HG02642 (cell line): Measurements from ENCODE around the gene AK4.
A peak's percentile ranks its signal among the peaks of the same experiment; 100 is the strongest.

Experiments used
- ATAC-seq: cut with Tn5 transposase; IDR thresholded peaks from one replicate; pipeline ENCODE4 v1.9.1; 2021; ENCODE audit warnings: mild to moderate bottlenecking; ENCODE audit not compliant: unreplicated experiment, poor library complexity

AK4 gene

DNA sequence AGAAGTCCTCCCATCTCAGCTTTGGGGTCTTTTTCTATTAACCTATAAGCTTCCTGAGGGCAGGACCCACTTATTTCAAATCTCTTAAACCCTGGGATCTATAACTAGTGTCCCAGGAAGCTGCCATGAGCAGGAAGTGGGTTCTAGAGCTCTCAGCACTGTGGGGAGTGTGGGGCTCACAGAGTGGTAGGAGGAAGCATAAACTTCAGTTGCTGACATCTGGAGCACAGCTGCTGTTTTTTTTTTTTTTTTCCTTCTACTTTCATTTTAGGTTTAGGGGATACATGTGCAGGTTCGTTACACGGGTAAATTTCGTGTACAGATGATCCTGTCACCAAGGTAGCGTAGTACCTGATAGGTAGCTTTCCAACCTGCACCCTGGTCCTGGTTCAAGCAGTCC, 59.3 kb downstream of the AK4 start:
- peak; percentile 78 for ATAC-seq

DNA sequence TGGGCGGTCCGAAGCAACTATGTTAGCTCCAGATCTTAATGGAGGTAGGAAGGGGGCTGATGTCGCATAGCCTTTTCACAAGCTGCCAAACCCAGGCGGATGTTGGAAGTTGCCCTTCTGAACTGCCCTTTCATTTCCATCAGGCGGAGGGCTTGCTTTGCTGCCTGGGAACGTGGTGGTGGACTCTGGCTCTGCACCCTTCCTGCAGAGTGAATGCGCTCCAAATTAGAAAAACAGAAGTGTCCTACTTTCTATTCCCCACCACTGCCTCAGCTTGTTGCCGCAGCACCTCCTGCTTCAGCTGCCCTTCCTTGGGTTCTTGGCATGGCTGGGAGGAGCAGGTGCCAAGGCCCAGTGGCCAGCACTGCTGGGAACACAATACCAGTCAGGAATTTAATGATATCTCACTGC, 60.6 kb downstream of the AK4 start:
- no peak for ATAC-seq

DNA sequence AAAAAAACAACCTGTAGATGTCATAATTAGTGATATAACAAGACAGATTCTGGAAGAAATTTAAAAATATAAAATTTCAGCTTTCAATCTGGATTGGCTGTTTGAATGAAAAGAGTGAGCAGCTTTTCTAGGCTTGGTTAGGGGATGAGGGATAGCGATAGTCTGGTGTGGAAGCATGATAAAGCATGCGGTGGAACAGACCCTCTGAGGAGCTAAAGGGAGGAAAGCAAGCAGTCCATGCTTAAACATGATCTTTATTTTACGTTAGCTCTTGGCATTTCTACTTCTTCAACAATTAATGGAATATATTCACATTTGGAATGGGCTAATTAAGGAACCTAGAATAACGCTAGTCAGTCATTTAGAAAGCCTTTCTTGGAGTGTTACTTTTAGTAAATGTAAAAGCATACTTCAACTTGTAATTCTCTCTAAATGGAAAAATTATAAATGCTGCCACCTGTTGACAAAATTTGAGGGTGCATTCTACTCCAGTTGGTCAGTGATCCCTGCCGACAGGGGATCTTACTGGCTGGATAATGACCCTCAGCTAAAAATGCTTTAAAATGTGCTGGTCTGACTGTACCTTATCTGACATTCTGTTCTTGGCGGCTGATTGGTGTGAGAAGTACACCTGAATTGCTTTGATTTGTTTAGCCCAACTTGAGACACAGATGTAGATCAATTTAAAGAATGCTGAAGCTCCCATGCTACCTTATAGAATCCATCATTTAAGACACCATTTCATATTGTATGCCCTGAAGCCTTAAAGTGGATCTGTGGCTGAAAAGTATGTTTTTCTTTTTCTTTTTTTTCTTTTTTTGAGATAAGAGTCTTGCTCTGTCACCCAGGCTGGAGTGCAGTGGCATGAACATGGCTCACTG, 61.2 kb downstream of the AK4 start:
- no peak for ATAC-seq

DNA sequence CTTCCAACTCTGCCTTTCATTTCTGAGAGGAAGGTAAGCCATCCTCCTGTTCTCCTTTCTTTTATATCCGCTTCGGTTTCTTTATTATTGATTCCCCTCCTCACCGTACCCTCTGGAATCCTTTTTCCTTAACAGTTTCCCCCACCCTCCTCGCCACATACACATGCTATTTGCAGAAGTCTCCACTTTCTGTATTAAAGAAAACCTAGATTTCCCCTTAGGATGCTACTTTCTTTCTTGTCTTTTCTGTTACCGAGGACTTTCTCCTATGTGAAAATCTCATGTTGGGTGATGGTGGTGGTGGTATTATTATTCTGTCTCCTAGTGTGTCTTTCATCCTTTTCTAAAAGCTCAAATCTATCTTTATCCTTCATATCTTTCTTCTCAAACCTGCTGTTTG, 62.3 kb downstream of the AK4 start:
- ATAC-seq: no peak

DNA sequence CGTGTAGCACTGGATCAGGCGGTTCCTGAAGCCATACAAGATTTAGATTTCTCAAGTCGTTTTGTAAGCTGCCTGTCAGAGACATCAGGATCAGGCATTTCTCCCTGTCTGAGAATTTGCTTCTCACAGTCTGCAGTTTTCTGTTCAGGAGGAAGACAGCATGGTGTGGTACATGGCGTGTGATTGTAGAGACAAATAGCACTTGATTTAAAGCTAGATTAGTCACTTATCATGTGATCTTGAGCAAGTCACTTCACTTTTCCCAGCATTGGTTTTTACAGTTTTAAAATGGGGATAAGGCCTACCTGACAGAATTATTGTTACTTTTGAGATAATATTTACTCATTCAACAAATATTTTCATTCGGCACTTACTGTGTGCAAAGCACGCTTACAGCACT, 63.3 kb downstream of the AK4 start:
- no peak for ATAC-seq

DNA sequence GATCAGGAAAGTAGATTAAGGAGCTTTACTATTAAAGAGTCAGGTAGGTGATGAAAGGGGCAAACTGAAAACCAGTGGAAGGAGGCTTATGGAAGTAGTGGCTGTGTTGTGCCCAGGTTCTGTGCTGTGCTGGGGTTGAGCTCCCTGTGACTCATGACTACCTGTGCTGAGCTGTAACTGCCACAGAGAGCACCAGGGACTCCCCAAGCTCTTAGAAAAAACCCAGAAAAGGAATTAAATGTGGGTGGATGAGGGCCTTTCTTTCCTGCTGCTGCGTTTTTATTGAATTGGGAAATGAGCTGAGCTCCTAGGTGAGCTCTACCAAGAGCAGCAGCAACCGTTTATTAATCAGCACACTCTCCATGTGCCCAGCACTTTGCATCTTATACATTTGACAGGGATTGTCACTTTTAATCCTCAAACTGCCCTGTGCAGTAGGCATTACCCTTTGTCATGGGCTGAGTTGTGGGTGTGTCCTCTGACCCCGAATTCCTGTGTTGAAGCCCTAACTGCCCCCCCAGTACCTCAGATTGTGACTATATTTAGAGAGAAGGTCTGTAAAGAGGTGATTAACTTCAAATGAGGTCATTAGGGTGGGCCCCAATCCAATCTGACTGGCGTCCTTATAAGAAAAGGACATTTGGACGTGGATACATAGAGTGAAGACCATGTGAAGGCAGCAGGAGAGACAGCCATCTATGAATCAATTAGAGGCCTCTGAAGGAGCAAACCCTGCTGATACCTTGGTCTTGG, 65.4 kb downstream of the AK4 start:
- no peak for ATAC-seq

DNA sequence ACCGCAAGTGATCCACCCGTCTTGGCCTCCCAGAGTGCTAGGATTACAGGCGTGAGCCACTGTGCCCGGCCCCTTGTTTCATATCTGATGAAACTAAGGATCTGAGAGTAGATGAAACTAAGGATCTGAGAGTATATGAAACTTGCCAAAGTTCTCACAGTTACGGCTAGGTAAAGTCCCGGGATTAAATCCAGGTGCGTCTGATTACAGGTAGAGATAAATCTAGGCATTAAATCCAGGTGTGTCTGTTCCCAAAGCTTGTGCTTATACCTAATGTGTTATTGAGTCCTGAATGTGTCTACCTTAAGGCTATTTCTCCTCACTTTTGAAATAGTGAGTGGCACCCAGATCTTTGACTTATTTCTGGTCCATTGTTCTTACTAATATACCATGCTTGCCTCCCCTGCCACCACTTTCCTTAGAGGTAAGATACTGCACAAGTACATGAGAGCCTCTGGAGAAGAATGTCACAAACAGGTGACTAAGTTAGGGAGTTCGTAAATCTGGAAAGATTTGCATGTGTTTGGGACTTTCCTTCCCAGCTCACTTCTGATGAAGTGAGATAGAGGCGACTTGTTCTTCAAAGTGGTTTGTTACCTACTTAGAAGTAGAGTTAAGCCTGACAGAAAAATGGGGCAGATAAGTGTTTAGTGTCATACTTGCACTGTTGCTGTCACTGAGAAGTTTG, 66.5 kb downstream of the AK4 start:
- ATAC-seq: no peak

DNA sequence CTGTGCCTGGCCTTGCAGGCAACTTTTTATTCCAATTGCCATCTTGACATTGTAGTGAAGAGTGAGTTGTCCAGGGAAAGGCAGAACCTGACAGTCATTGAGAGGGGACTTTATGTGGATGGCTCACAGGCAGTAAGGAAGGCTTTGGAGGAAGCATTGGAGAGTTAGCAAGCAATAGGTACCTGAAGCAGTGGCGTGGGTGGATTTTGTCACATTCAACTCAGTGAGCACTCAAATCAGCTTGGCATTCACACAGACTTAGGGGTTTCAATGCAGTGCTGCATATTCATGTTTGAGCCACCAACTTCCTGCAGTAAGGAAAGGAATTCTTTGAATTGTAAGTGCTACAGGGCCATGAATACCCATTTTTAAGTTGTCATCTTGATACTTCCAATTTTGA, 69.0 kb downstream of the AK4 start:
- no peak for ATAC-seq

DNA sequence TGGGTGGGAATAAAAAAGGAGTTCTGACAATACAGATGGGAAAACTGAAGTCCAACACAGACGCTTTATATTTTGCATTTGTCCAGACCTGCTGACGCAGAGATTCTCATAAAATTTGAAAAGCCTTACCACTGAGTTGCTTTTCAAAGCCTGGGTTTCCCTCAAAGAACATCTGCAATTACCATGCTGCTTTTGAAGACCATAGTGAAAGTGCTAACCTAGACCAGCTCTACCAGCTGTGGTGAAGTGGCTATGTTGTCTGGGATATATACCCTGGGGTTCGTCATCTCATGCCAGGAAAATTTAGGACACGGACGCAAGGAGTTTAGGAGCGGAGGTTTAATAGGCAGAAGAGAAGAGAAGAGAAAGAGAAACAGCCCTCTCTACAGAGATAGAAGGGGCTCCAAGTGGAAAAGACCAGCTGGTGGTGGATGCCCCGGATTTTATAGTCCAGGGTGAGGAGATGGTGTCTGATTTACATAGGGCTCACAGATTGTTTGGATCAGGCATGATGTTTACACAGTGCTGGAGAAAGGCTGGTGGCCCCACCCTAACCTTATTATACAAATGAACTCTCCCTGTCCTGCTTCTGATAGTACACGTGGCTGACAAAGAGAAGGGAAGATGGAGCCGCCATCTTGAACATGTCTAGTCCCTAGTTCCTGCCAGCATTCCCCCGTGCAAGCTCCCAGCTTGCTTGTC, 73.8 kb downstream of the AK4 start:
- ATAC-seq: no peak

DNA sequence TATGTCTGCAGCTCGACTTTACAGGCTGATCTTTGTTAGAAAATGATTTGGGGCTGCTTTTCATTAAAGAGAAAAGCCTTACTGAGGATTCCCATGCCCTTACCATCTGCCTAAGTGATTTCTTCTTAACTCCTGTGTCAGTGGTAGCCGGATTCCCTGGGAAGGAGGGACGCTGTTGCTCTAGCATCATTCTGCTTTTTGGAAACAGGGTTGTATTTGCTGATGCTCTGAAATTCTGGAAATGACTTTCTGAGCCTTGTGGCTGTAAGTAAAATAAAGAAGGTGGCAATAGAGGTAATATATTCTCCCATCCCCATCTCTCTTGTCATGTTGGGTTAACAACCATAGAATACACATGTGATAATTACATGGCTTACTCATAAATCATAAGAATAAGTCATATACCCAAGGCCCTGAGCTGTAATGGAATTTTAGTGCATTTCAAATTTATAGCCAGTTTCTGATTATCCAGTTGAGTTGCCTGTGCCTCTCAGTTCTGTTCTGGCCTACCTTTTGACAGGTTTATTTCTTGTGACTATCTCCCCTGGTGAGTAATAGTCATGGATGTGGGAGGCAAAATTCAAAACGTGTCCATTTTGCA, 74.4 kb downstream of the AK4 start:
- ATAC-seq: no peak

DNA sequence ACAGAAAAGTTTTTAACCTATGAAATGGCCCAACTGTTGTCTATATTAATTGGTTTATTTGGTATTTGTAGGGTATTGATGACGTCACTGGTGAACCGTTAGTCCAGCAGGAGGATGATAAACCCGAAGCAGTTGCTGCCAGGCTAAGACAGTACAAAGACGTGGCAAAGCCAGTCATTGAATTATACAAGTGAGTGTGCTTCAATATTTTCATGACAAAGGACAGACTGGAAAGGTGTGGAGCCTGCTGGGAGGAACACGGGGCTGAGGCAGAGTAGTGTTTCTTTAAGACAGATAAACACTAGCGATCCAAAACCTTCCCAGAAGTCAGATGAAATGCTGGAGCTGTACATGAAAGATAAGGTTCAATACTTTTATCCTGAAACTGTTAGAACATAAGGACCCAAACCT, 76.7 kb downstream of the AK4 start:
- ATAC-seq: no peak

DNA sequence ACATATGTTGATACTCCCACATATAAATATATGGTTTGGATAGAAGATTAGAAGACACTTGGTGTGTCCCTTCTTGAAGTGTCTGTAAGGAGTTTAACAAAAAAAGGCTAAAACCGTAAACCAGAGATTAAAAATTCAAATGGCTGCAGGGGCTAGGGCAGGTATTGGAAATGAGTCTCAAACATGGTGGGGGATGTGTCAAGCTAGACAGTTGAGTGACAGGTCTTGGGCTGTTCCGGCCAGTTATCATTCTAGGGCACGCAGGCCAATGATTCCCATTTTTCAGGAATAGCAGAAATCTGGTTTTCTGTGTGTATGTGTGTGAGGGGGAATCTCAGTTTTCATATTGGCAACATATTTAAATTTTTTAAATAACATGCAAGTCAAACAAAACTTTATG, 77.2 kb downstream of the AK4 start:
- no peak for ATAC-seq

DNA sequence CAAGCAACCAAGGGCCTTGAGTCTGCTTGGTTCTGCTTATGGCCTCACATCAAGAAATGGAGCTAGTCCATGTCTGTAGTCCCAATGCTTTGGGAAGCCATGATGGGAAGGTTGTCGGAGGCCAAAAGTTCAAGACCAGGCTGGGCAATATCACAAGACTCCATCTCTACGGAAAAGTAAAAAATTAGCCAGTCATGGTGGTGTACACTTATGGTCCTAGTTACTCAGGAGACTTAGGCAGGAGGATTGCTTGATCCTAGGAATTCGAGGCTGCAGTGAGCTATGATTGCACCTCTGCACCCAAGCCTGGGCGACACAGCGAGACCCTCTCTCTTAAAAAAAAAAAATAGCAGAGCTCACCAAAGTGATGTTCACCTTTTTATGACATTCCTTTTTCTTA, 81.2 kb downstream of the AK4 start:
- no peak for ATAC-seq

DNA sequence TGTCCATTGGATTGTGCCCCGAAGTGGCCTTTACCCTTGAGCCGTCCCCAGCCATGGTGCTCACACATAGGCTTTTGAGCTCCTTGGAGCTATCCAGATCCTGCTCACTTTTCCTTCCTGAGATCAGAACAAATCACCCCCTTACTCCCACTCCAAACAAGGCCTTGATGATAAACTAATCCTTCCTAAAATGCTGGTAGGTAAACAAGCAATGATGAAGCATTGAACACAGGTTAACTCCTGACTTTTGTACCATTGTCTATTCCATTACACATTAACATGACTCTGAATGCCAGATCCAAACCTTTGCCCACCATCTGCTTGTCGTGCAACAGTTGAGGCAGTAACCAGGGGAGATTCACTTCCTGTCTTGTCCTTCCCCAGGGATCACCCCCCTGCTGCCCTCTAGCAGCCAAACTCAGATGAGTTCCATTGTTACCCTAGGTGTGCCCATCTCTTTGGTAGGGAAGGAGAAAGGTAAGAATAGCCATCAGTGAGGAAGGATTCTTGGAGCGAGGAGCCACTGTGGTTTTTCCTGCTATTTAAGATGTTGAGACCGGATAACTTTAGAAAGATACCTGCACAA, 81.8 kb downstream of the AK4 start:
- ATAC-seq: no peak

DNA sequence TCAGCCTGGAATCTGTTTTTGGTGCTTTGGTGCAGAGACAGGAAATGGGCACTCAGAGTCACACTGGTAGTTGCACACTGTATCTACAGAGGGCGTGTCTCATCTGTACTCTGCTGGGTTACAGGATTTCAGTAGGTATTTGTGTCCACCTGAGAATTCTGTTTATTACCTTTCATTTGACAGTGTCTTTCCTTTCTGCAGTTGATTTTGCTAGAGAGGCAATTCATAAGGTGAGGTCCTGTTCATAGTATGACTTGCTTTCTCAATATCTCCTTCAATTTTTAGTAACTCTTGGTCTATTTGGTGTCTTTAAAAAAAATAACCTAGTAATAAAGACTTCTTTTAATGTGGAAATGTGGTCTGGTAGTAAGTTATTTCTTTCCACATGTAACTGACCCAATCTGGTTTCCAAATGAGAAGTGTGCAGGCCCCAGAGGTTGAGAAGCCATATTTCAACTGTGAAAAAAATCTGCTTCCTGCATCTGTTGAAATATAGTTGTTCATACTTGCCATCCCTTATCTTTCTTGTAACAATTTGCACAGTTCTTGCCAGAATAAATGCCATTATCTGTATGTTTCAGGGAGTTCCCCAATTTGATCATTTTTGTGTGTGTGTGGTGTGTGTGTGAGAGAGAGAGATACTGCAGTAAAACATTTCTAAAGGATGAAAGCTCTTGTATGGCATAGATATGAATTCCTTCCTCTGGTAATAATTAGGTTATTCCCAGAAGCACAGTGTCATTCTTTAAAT, 82.9 kb downstream of the AK4 start:
- ATAC-seq: peak; percentile 84

DNA sequence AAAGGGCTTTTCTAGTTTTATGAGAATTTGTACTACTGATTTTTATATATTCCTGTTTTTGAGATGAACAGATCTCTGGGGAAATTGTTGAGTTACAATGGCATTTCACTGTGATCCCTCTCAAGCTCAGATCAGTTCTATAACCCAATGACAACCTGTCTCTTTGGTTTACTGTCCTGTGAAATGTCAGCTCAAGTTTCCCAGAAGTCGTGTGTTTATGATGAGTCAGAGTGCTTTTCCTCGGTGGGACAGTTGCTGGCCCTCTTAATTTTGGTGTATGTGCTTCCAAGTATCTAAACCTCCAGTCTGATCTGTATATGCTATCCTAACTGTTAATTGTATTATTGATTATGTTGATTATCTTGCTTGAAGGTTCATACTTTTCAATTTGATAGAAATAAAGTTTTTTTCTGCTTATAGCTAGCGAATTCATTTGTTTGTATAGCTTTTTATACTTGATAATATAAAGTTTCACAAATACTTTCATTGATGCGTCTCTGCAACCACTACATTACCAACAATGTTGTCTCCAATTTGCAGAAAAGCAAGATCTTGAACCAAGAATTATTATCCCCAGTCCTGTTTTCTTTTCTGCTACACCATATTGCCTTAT, 83.8 kb downstream of the AK4 start:
- ATAC-seq: no peak

DNA sequence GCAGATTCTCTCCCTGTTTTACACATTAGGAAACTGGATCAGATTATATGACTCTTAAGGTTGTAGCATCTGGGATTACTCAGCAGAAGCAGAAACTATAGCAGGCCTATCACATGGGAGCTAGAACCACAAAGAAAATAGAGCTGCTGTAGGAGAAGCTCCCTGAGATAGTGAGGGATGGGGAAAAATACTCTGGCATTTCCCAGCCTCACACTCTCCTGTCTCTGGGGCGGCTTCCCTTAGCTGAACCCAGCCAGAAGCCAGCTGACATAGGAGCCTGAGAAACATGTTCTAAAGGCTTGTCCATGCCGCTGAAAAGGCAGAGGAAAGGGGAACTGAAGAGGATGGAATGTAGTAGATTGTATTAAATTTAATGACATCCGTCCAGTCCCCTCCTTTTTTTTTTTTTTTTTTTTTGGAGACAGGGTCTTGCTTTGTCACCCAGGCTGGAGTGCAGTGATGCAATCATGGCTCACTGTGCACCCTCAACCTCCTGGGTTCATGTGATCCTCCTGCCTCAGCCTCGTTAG, 84.5 kb downstream of the AK4 start:
- no peak for ATAC-seq

DNA sequence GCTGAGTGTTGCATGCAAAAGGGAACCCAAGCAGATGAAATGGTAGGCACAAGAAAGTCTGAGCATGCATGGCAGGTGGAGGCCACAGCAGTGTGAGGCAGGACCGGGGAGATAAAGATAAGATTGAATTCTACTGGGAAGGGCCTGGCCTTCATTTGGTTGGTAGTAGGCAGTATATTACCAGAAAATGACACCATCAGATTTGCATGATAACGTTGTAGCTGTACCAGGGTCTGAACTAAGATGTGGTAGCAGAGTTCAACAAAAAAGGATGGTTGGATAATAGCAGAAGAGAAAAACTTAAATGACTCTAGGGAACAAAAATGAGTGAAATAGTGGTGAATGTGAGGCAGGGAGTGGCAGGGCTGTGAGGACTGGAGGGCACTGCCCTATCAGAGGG, 85.8 kb downstream of the AK4 start:
- ATAC-seq: no peak
